ENCODE data around the gene CCSER2.

GRCh38 chr10:84286695-84287094, 41.7 kb upstream of the CCSER2 start:
- TF ChIP-seq POLR2A (IDR thresholded peaks at IDR 0.05; ENCODE audit: extremely low read depth, insufficient read length), result no peak
- no peak for TF ChIP-seq CTCF (IDR thresholded peaks at IDR 0.05; ENCODE audit: low read depth, low read length)
- no peak for TF ChIP-seq MAX (IDR thresholded peaks at IDR 0.05; ENCODE audit: low read depth, low read length)

All from NB4 (cell line).